MM.1S (cell line): Measurements from ENCODE around the gene DNAAF5.

Experiments used
- DNase-seq: peaks from one replicate; pipeline ENCODE4 v3.0.0-alpha.2; 2015
- H2AFZ ChIP-seq: fragments of 300-600 bp; sonication (generic); 2 replicates; pipeline ENCODE4 v1.6.0; 2016; ENCODE audit warnings: antibody characterized with exemption, low read length
- H3F3A ChIP-seq: fragments of 300-600 bp; sonication (generic); 2 replicates; pipeline ENCODE4 v1.6.1; 2016; ENCODE audit warnings: mild to moderate bottlenecking, antibody characterized with exemption, low read length, moderate library complexity, mixed read lengths; ENCODE audit not compliant: insufficient read depth
- H3K27ac ChIP-seq: fragments of 300-600 bp; sonication (generic); 2 replicates; pipeline ENCODE4 v1.5.1; 2016; ENCODE audit warnings: mild to moderate bottlenecking, low read length
- H3K27me3 ChIP-seq: fragments of 300-600 bp; sonication (generic); replicated peaks from 2 replicates; pipeline ENCODE4 v1.6.0; 2016; ENCODE audit warnings: low read length; ENCODE audit not compliant: insufficient read depth
- H3K36me3 ChIP-seq: fragments of 300-600 bp; sonication (generic); replicated peaks from 2 replicates; pipeline ENCODE4 v1.6.1; 2016; ENCODE audit warnings: mild to moderate bottlenecking, low read length, mixed read lengths; ENCODE audit not compliant: insufficient read depth
- H3K4me1 ChIP-seq: fragments of 300-600 bp; sonication (generic); 2 replicates; pipeline ENCODE4 v1.6.1; 2016; ENCODE audit warnings: low read length, mixed read lengths
- H3K4me2 ChIP-seq: fragments of 300-600 bp; sonication (generic); 2 replicates; pipeline ENCODE4 v1.6.0; 2016; ENCODE audit warnings: low read depth, low read length
- H3K4me3 ChIP-seq: fragments of 300-600 bp; sonication (generic); 2 replicates; pipeline ENCODE4 v1.5.1; 2016; ENCODE audit warnings: low read length, mixed read lengths
- H3K79me2 ChIP-seq: fragments of 300-600 bp; sonication (generic); 2 replicates; pipeline ENCODE4 v1.6.1; 2016; ENCODE audit warnings: mixed run types, low read length, mixed read lengths
- H3K9ac ChIP-seq: fragments of 300-600 bp; sonication (generic); 2 replicates; pipeline ENCODE4 v1.6.1; 2016; ENCODE audit warnings: low read length, mixed read lengths
- H3K9me2 ChIP-seq: fragments of 300-600 bp; sonication (generic); replicated peaks from 2 replicates; pipeline ENCODE4 v1.6.1; 2016; ENCODE audit warnings: mild to moderate bottlenecking, low read length, mixed read lengths; ENCODE audit not compliant: insufficient read depth
- H3K9me3 ChIP-seq: fragments of 300-600 bp; sonication (generic); replicated peaks from 2 replicates; pipeline ENCODE4 v1.6.1; 2016; ENCODE audit warnings: mild to moderate bottlenecking, low read length, mixed read lengths; ENCODE audit not compliant: insufficient read depth
- H4K20me1 ChIP-seq: fragments of 300-600 bp; sonication (generic); 2 replicates; pipeline ENCODE4 v1.6.1; 2016; ENCODE audit warnings: mild to moderate bottlenecking, low read length, moderate library complexity, mixed read lengths; ENCODE audit not compliant: insufficient read depth
- EZH2 ChIP-seq: fragments of 300-600 bp; sonication (generic); optimal IDR thresholded peaks from 2 replicates; pipeline ENCODE3; 2017; ENCODE audit warnings: low read depth, mild to moderate bottlenecking, antibody characterized with exemption, low read length, mixed read lengths
- EZH2phosphoT487 ChIP-seq: fragments of 300-600 bp; sonication (generic); IDR thresholded peaks from 2 replicates; pipeline ENCODE4 v1.6.1; 2018; ENCODE audit warnings: antibody characterized with exemption, low read length
- TF ChIP-seq, protein P1 (sequence below): fragments of 300-600 bp; sonication (generic); IDR thresholded peaks from 2 replicates; pipeline ENCODE4 v1.5.1; 2016; ENCODE audit warnings: antibody characterized with exemption, low read length, mixed read lengths

The DNAAF5 gene

DNA sequence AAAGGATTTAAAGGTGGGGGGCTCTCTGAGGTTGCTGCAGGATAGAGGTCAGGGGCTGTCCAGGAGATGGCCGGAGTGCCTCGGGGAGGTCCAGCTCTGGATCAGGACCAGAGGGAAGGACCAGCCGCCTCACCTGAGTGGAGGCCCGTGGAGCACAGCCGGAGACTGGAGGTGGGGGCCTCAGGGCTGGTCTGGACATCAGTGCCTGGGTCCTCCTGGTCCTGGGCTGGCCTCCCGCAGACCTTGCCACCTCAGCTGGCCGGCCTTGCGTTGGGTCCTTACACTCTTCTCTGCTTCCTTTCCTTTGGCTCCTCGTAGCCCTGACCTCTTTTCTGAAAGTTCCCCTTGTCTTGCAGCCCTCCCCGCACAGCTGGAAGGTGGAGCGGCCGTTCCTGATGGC lies 107.8 kb downstream of the DNAAF5 start:
- TF ChIP-seq, protein P1, sequence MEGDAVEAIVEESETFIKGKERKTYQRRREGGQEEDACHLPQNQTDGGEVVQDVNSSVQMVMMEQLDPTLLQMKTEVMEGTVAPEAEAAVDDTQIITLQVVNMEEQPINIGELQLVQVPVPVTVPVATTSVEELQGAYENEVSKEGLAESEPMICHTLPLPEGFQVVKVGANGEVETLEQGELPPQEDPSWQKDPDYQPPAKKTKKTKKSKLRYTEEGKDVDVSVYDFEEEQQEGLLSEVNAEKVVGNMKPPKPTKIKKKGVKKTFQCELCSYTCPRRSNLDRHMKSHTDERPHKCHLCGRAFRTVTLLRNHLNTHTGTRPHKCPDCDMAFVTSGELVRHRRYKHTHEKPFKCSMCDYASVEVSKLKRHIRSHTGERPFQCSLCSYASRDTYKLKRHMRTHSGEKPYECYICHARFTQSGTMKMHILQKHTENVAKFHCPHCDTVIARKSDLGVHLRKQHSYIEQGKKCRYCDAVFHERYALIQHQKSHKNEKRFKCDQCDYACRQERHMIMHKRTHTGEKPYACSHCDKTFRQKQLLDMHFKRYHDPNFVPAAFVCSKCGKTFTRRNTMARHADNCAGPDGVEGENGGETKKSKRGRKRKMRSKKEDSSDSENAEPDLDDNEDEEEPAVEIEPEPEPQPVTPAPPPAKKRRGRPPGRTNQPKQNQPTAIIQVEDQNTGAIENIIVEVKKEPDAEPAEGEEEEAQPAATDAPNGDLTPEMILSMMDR: no peak
- TF ChIP-seq EZH2: no peak
- H4K20me1 ChIP-seq: no peaks in the 10 kb centered on the region
- DNase-seq: no peak
- H3K9me3 ChIP-seq: no peaks in the 10 kb centered on the region
- peaks cover 25% of the 10 kb centered on the region for H3F3A ChIP-seq
- peaks cover 24% of the 10 kb centered on the region for H3K4me1 ChIP-seq
- H3K27me3 ChIP-seq: no peaks in the 10 kb centered on the region
- H3K4me3 ChIP-seq: no peak overlapping the region
- H2AFZ ChIP-seq: no peak overlapping the region
- H3K4me2 ChIP-seq: no peak overlapping the region
- no peak overlapping the region for H3K27ac ChIP-seq
- no peaks in the 10 kb centered on the region for H3K9me2 ChIP-seq
- H3K79me2 ChIP-seq: peaks cover 81% of the 10 kb centered on the region
- no peak overlapping the region for H3K9ac ChIP-seq
- H3K36me3 ChIP-seq: 0 out of 2 replicates have a peak, but pooled peaks cover 6% of the 10 kb centered on the region

DNA sequence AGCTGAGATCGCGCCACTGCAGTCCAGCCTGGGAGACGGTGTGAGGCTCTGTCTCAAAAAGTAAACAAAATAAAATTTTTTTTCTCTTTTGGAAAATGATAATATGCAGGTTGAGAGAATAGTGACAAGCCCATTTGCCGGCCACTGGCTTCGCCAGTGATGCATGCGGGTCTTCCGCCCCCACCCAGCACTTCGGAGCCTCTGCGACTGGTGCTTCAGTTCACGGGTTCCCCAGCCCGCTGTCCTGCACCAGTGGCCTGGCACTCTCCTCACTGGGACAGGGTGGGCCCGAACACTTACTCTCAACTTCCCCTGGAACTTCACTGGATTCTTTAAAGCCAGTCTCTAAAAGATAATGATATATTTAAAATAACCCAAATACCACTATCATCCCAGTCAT lies 108.5 kb downstream of the DNAAF5 start:
- Histone ChIP-seq H2AFZ (no peak overlapping the region), H3K27ac (no peak overlapping the region), H3K36me3 (0 out of 2 replicates have a peak, but pooled peaks cover 6% of the 10 kb centered on the region), H3K4me2 (no peak overlapping the region), H3F3A (peaks cover 25% of the 10 kb centered on the region), H3K9ac (no peak overlapping the region), H3K4me3 (no peak overlapping the region), H4K20me1 (no peaks in the 10 kb centered on the region), H3K9me2 (no peaks in the 10 kb centered on the region), H3K4me1 (peaks cover 24% of the 10 kb centered on the region), H3K27me3 (no peaks in the 10 kb centered on the region), H3K9me3 (no peaks in the 10 kb centered on the region), H3K79me2 (peaks cover 77% of the 10 kb centered on the region)
- no peak for DNase-seq
- TF ChIP-seq, protein P1: no peak
- no peak for TF ChIP-seq EZH2
- no peak for TF ChIP-seq EZH2phosphoT487

DNA sequence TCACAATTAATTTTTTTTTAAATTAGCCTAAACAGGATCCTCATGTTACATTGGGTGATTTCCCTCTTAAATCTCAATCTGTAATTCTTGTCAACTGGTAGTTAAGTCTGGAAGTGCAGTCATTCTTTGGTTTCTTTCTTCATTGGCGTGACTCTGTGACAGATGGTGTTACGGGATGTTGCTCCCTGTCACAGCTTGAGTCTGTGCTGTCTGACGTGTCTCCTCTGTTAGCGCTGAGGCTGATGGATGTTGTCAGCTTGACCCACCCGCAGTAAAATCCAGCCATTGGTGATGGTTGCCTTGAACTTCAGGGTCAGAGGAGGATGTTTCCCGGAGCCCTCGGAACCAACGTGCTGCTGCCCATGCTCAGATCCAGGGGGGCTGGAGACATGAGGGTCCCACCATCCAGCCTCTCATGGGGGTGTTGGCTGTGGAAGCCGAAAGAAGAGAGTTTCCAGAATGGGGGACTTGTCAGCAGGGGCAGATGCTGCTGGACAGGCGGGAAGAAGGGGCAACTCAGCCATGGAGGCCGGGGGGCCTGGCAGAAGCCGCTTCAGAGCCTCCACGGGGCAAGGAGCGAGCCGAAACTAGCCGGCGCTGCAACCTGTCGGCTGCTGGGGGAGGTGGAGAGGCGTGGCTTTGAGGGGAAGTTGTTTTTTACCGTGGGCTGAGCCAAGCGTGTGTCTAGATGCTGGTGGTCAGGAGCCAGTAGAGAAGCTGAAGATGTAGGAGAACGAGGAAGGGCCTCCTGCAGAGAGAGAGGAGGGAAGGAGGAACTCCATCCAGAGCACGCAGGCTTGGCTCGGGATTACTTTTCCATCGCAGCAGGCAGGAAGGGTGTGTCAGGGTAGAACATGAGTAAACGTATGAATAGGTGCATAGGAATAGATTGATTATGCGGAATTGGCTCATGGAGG lies 109.2 kb downstream of the DNAAF5 start:
- Histone ChIP-seq H3K27me3 (no peaks in the 10 kb centered on the region), H3K4me3 (no peak overlapping the region), H3K9me3 (no peaks in the 10 kb centered on the region), H3F3A (peaks cover 20% of the 10 kb centered on the region), H3K4me1 (peaks cover 20% of the 10 kb centered on the region), H3K79me2 (peaks cover 74% of the 10 kb centered on the region), H3K27ac (no peak overlapping the region), H4K20me1 (no peaks in the 10 kb centered on the region), H3K9me2 (no peaks in the 10 kb centered on the region), H2AFZ (no peak overlapping the region), H3K9ac (no peak overlapping the region), H3K36me3 (0 out of 2 replicates have a peak, but pooled peaks cover 6% of the 10 kb centered on the region), H3K4me2 (no peak overlapping the region)
- DNase-seq: no peak
- TF ChIP-seq, protein P1: no peak
- TF ChIP-seq EZH2 (no peak), EZH2phosphoT487 (no peak)
